Occipital lobe (tissue), 3 donors: ENCODE results near the gene MAGED1. TPM values are rescaled to one million over a fixed set of nuclear protein-coding genes. Genes with fewer than 3 reads are reported as not detected.
"Not testable (repeated sequence)": the region's sequence is repeated elsewhere in the genome, so short reads cannot be mapped to it uniquely, and the experiment has no call there.

Experiments
- DNase-seq: peaks from one replicate; lab custom pipeline; 2025; lab: John Stamatoyannopoulos, UW
- small RNA-seq: library from RNA; depleted of rRNA; stranded (forward); fragments of <200 nt; gene quantifications from one replicate; pipeline ENCODE3, GENCODE V24; 2014
- total RNA-seq: library from RNA; depleted of rRNA; stranded (reverse); fragments of >200 nt; gene quantifications from one replicate; pipeline ENCODE4 v1.2.3, GENCODE V29; 2014

MAGED1 gene
- total RNA-seq, 1 donor from 2014 or later = 82.7 TPM

GRCh38 chrX:51896626-51897025 lies 3.2 kb downstream of the MAGED1 start:
- no peak for DNase-seq

- no peak for DNase-seq
Measured at GRCh38 chrX:51899741-51900140, 6.3 kb downstream of the MAGED1 start.

- no peak for DNase-seq
Measured at GRCh38 chrX:51902510-51903050, 9.2 kb downstream of the MAGED1 start.

GRCh38 chrX:51905152-51905551 lies 11.7 kb downstream of the MAGED1 start:
- not testable (repeated sequence) for DNase-seq

GRCh38 chrX:51905711-51906110 lies 12.3 kb downstream of the MAGED1 start:
- no peak for DNase-seq

GRCh38 chrX:51917604-51918003 lies 24.2 kb downstream of the MAGED1 start:
- DNase-seq = no peak

- DNase-seq = no peak
Measured at GRCh38 chrX:51922561-51922960, 29.1 kb downstream of the MAGED1 start.

GRCh38 chrX:51931566-51932150 lies 38.2 kb downstream of the MAGED1 start:
- no peak for DNase-seq

Small RNA genes within 50 kb of the gene (small RNA-seq; reads per million reads assigned to genes)
- gene AL929410.2 = not detected
- gene RNU6-504P = not detected

Other genes with a start within 250 kb of the MAGED1 start
- 1.7 TPM for gene CENPVL2, start 210.8 kb upstream of the MAGED1 start, total RNA-seq
- gene CENPVL1, start 183.1 kb upstream of the MAGED1 start, total RNA-seq = 1.7 TPM
- 15.8 TPM for gene GSPT2, start 150.2 kb upstream of the MAGED1 start, total RNA-seq
- 119 TPM for gene MAGED4B, start 175.6 kb downstream of the MAGED1 start, total RNA-seq